A549 (cell line): Measurements from ENCODE around the gene FLT3LG.

Experiments used
- CBX8 ChIP-seq: fragments of 200-600 bp; sonication (generic); IDR thresholded peaks from 2 replicates; pipeline ENCODE4 v1.6.1; 2016
- CEBPB ChIP-seq, 2 experiments: fragments of >200 bp in 1 of 2; sonication (Bioruptor Twin) in 1 of 2; formaldehyde crosslinking in 1 of 2; IDR thresholded peaks; 2 replicates each; pipeline ENCODE4 v1.6.1; 2012 to 2016
- EP300 ChIP-seq, 2 experiments: fragments of >200 bp; sonication (Bioruptor Twin); formaldehyde crosslinking; IDR thresholded peaks; 2 replicates in 1 of 2; 3 replicates in 1 of 2; pipeline ENCODE4 v1.6.1; 2016 to 2017
- FOSL2 ChIP-seq, 2 experiments: fragments of 450-650 bp in 1 of 2; fragments of >200 bp in 1 of 2; sonication (Bioruptor Twin) in 1 of 2; formaldehyde crosslinking; IDR thresholded peaks; 2 replicates each; pipeline versions ENCODE4 v1.5.0 to v1.6.1; 2016 to 2020; ENCODE audit warnings: mild to moderate bottlenecking in 1 of 2, moderate library complexity in 1 of 2
- HDAC2 ChIP-seq: fragments of 200-600 bp; sonication (generic); IDR thresholded peaks from 2 replicates; pipeline ENCODE4 v1.6.1; 2016
- KDM1A ChIP-seq: fragments of 200-600 bp; sonication (generic); IDR thresholded peaks from 2 replicates; pipeline ENCODE4 v1.6.1; 2016; ENCODE audit warnings: low read depth, mild to moderate bottlenecking
- NFE2L2 ChIP-seq: fragments of 150-350 bp; conservative IDR thresholded peaks from 2 replicates; pipeline ENCODE4 v1.6.1; 2014; ENCODE audit warnings: low read length
- NR3C1 ChIP-seq: fragments of >200 bp; sonication (Bioruptor Twin); formaldehyde crosslinking; IDR thresholded peaks from 3 replicates; pipeline ENCODE4 v1.6.1; 2017
- POLR2A ChIP-seq: IDR thresholded peaks from 2 replicates; pipeline ENCODE4 v1.6.1; 2012; ENCODE audit warnings: mild to moderate bottlenecking, low read length
- RAD21 ChIP-seq, 2 experiments: fragments of >200 bp in 1 of 2; sonication (Bioruptor Twin) in 1 of 2; formaldehyde crosslinking in 1 of 2; IDR thresholded peaks in 1 of 2; conservative IDR thresholded peaks in 1 of 2; 2 replicates in 1 of 2; 3 replicates in 1 of 2; pipeline ENCODE4 v1.6.1; 2012 to 2018; ENCODE audit warnings: inconsistent platforms in 1 of 2
- SMC3 ChIP-seq: fragments of >200 bp; sonication (Bioruptor Twin); formaldehyde crosslinking; IDR thresholded peaks from 3 replicates; pipeline ENCODE4 v1.6.1; 2018; ENCODE audit warnings: inconsistent platforms
- TF ChIP-seq, protein P1 (sequence below): fragments of >200 bp; sonication (Bioruptor Twin); formaldehyde crosslinking; IDR thresholded peaks from 3 replicates; pipeline ENCODE4 v1.5.1; 2016
- TF ChIP-seq, protein P2 (sequence below): IDR thresholded peaks from 2 replicates; pipeline ENCODE4 v1.6.1; 2012
- TF ChIP-seq, protein P3 (sequence below): fragments of 200-600 bp; sonication (generic); IDR thresholded peaks from 2 replicates; pipeline ENCODE4 v1.6.1; 2016; ENCODE audit warnings: antibody characterized with exemption, mild to moderate bottlenecking, moderate library complexity

DNA sequence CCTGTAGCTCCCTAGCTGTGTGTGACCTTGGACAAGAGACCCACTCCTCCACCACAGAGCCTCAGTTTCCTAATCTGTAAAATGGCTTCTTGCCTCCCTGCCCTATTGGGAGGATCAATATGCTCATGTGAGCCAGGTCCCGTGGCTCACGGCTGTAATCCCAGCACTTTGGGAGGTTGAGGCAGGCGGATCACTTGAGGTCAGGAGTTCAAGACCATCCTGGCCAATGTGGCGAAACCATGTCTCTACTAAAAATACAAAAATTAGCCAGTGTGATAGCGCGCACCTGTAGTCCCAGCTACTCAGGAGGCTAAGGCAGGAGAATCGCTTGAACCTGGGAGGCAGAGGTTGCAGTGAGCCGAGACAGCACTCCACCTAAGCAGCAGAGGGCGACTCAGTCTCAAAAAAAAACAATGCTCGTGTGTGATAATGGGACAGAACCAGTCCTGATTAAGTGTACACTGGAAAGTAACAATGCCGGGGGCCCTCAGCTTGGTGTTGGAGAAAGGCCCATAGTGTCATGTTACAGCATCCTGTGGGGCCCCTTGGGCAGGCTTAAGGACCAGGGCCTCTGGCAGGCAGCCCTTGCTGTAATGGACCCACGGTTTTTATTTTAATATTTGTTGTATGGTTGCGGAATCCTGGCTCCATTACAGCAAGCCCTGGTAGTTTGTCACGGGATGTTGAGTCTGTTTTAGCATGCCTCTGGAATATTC lies 29.0 kb downstream of the FLT3LG start:
- TF ChIP-seq EP300 (IDR thresholded peaks at IDR 0.05) (no peak), NFE2L2 (no peak), POLR2A (no peak), CBX8 (no peak), RAD21 (conservative IDR thresholded peaks at IDR 0.05 in 1 of 2, IDR thresholded peaks at IDR 0.05 in 1 of 2) (peak; percentile 86 to 88), KDM1A (no peak), SMC3 (peak; percentile 88), NR3C1 (no peak), HDAC2 (no peak), FOSL2 (IDR thresholded peaks at IDR 0.05) (no peak), FOSL2 (CRISPR knock-in tag; IDR thresholded peaks at IDR 0.05) (no peak), CEBPB (IDR thresholded peaks at IDR 0.05) (no peak)
- TF ChIP-seq, protein P1, sequence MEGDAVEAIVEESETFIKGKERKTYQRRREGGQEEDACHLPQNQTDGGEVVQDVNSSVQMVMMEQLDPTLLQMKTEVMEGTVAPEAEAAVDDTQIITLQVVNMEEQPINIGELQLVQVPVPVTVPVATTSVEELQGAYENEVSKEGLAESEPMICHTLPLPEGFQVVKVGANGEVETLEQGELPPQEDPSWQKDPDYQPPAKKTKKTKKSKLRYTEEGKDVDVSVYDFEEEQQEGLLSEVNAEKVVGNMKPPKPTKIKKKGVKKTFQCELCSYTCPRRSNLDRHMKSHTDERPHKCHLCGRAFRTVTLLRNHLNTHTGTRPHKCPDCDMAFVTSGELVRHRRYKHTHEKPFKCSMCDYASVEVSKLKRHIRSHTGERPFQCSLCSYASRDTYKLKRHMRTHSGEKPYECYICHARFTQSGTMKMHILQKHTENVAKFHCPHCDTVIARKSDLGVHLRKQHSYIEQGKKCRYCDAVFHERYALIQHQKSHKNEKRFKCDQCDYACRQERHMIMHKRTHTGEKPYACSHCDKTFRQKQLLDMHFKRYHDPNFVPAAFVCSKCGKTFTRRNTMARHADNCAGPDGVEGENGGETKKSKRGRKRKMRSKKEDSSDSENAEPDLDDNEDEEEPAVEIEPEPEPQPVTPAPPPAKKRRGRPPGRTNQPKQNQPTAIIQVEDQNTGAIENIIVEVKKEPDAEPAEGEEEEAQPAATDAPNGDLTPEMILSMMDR = peak; percentile 88
- TF ChIP-seq, protein P2, sequence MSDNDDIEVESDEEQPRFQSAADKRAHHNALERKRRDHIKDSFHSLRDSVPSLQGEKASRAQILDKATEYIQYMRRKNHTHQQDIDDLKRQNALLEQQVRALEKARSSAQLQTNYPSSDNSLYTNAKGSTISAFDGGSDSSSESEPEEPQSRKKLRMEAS = no peak
- TF ChIP-seq, protein P3, sequence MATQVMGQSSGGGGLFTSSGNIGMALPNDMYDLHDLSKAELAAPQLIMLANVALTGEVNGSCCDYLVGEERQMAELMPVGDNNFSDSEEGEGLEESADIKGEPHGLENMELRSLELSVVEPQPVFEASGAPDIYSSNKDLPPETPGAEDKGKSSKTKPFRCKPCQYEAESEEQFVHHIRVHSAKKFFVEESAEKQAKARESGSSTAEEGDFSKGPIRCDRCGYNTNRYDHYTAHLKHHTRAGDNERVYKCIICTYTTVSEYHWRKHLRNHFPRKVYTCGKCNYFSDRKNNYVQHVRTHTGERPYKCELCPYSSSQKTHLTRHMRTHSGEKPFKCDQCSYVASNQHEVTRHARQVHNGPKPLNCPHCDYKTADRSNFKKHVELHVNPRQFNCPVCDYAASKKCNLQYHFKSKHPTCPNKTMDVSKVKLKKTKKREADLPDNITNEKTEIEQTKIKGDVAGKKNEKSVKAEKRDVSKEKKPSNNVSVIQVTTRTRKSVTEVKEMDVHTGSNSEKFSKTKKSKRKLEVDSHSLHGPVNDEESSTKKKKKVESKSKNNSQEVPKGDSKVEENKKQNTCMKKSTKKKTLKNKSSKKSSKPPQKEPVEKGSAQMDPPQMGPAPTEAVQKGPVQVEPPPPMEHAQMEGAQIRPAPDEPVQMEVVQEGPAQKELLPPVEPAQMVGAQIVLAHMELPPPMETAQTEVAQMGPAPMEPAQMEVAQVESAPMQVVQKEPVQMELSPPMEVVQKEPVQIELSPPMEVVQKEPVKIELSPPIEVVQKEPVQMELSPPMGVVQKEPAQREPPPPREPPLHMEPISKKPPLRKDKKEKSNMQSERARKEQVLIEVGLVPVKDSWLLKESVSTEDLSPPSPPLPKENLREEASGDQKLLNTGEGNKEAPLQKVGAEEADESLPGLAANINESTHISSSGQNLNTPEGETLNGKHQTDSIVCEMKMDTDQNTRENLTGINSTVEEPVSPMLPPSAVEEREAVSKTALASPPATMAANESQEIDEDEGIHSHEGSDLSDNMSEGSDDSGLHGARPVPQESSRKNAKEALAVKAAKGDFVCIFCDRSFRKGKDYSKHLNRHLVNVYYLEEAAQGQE = no peak
